Measurements from ENCODE around the gene CUX1. TPM values are rescaled to one million over a fixed set of nuclear protein-coding genes. Genes with fewer than 3 reads are reported as not detected.

CUX1 gene
- total and polyA plus RNA-seq, 2 of the 13 experiments (the other 11 are each of a cell fraction or from before 2014, with no cell fraction given) = 13.7 to 14.9 TPM

- TF ChIP-seq ZNF318 (CRISPR knock-in tag; IDR thresholded peaks at IDR 0.05) = no peak
- no peak for TF ChIP-seq SMAD1 (CRISPR knock-in tag; IDR thresholded peaks at IDR 0.05; ENCODE audit: borderline replicate concordance, low read depth)
- no peak for TF ChIP-seq ZNF557 (CRISPR knock-in tag; IDR thresholded peaks at IDR 0.05)
- TF ChIP-seq PAWR (CRISPR knock-in tag; IDR thresholded peaks at IDR 0.05; ENCODE audit: borderline replicate concordance) = no peak
Observed at GRCh38 chr7:101947899-101948298, 130.5 kb downstream of the CUX1 start (continued).

DNA sequence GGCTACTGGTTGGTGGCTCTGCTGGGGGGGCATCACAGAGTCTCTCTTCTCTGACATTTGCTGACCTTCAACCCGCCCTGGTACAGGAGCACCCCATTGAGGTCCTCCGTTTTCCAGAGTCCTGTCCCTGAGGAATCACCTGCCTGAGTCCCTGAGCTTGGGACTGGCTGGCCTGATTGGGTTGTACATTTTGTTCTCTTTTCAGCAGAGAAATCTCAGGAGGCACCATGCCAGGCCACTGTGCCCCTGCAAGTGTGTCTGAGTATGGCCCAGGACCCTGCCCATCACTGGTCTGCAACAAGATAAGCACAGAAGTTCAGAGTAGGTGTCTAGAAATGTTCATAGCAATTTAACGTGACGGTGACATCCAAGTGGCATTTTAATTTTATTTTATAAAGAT lies 131.2 kb downstream of the CUX1 start:
- Histone ChIP-seq H3K36me3 (replicated peaks in 1 of 2; ENCODE audit: control insufficient read depth in 1 of 2, insufficient read depth in 2 of 2, low read length in 2 of 2) (peaks cover 6 to 7% of the 10 kb centered on the region in 2 experiments; a peak in 1 of 5 replicates), H3K27ac (ENCODE audit: extremely low read length, insufficient read depth, low read length) (no peak overlapping the region), H3K27me3 (ENCODE audit: control insufficient read depth in 1 of 2, insufficient read depth in 2 of 2, low read length in 2 of 2) (no peaks in the 10 kb centered on the region), H3K4me1 (ENCODE audit: insufficient read depth, low read length) (no peaks in the 10 kb centered on the region), H3K9me3 (ENCODE audit: low read length) (no peaks in the 10 kb centered on the region), H4K20me1 (ENCODE audit: insufficient read depth, low read length) (no peaks in the 10 kb centered on the region; the same call in 1 of the 2 replicates), H3K9ac (ENCODE audit: insufficient read depth, low read depth, low read length) (no peak overlapping the region), H3K4me3 (replicated peaks in 1 of 3; ENCODE audit: insufficient read depth in 1 of 3, low read depth in 2 of 3, low read length in 3 of 3) (no peak overlapping the region), H3K79me2 (ENCODE audit: insufficient read depth, low read length) (peaks cover 5% of the 10 kb centered on the region), H2AFZ (ENCODE audit: low read length) (no peak overlapping the region), H3K4me2 (ENCODE audit: low read depth, low read length) (no peak overlapping the region)
- 91% methylated on average over 4 of the region's 4 CpGs for WGBS (ENCODE audit: low lambda C conversion rate)
- DNase-seq (ENCODE audit: low spot score) = no peak
- ATAC-seq = no peak
- intact Hi-C loops (cut with micrococcal nuclease; ENCODE audit: unreplicated experiment) (no loop called here), in situ Hi-C loops (cut with HindIII; ENCODE audit: extremely low pct_ligation_motif_present, low pct_unique_long_range_greater_than_20kb) (no loop called here)
- FAIRE-seq = no peak
- ChIA-PET CTCF (ENCODE audit: low intra/inter-chr PET ratio, low total read pairs) (no interaction called here), POLR2A (no interaction called here)
- BruUV-seq (replicated peaks) = no TSS peak
- TF ChIP-seq ZKSCAN1 (IDR thresholded peaks at IDR 0.05; ENCODE audit: low read length) (no peak), ADNP (CRISPR knock-in tag; IDR thresholded peaks at IDR 0.05) (no peak), FOSL2 (CRISPR knock-in tag; IDR thresholded peaks at IDR 0.05) (no peak), ZNF382 (CRISPR knock-in tag; IDR thresholded peaks at IDR 0.05; ENCODE audit: borderline replicate concordance) (no peak), ZMYM3 (CRISPR knock-in tag; IDR thresholded peaks at IDR 0.05) (no peak), ZSCAN20 (CRISPR knock-in tag; IDR thresholded peaks at IDR 0.05; ENCODE audit: borderline replicate concordance) (no peak), TCF12 (IDR thresholded peaks at IDR 0.05) (no peak), TCF12 (CRISPR knock-in tag; IDR thresholded peaks at IDR 0.05) (no peak), ZFP90 (CRISPR knock-in tag; IDR thresholded peaks at IDR 0.05; ENCODE audit: borderline replicate concordance) (no peak)
